Smooth muscle cell (in vitro differentiated cells): ENCODE measurements around the gene ABCE1. TPM values are rescaled to one million over a fixed set of nuclear protein-coding genes. Genes with fewer than 3 reads are reported as not detected.
"Not testable (repeated sequence)": the region's sequence is repeated elsewhere in the genome, so short reads cannot be mapped to it uniquely, and the experiment has no call there.

Experiments
- DNase-seq: peaks from one replicate; lab custom pipeline; 2025; ENCODE audit not compliant: unreplicated experiment; lab: John Stamatoyannopoulos, UW
- H2AFZ ChIP-seq: fragments of 200-600 bp; sonication (generic); 2 replicates; pipeline ENCODE4 v1.6.0; 2016; ENCODE audit warnings: antibody characterized with exemption, low read depth, mild to moderate bottlenecking
- H3F3A ChIP-seq: fragments of 200-600 bp; sonication (generic); 2 replicates; pipeline ENCODE4 v1.6.0; 2017; ENCODE audit warnings: antibody characterized with exemption, low read depth
- H3K27ac ChIP-seq: fragments of 200-600 bp; sonication (generic); 2 replicates; pipeline ENCODE4 v1.5.1; 2016; ENCODE audit warnings: low read depth, mild to moderate bottlenecking
- H3K27me3 ChIP-seq: fragments of 200-600 bp; sonication (generic); 2 replicates; pipeline ENCODE4 v1.6.1; 2016; ENCODE audit warnings: low read depth, mild to moderate bottlenecking
- H3K36me3 ChIP-seq: fragments of 200-600 bp; sonication (generic); 2 replicates; pipeline ENCODE4 v1.5.1; 2016; ENCODE audit warnings: low read depth
- H3K4me1 ChIP-seq: fragments of 200-600 bp; sonication (generic); 2 replicates; pipeline ENCODE4 v1.5.1; 2016; ENCODE audit warnings: low read depth
- H3K4me2 ChIP-seq: fragments of 200-600 bp; sonication (generic); 2 replicates; pipeline ENCODE4 v1.6.0; 2016; ENCODE audit warnings: mild to moderate bottlenecking
- H3K4me3 ChIP-seq: fragments of 200-600 bp; sonication (generic); 2 replicates; pipeline ENCODE4 v1.5.1; 2016; ENCODE audit warnings: mild to moderate bottlenecking
- H3K79me2 ChIP-seq: fragments of 200-600 bp; sonication (generic); 2 replicates; pipeline ENCODE4 v1.6.0; 2016; ENCODE audit warnings: low read depth, mild to moderate bottlenecking
- H3K9ac ChIP-seq: fragments of 200-600 bp; sonication (generic); 2 replicates; pipeline ENCODE4 v1.6.0; 2016; ENCODE audit warnings: low read depth
- H3K9me3 ChIP-seq: fragments of 200-600 bp; sonication (generic); replicated peaks from 2 replicates; pipeline ENCODE4 v1.5.1; 2016; ENCODE audit warnings: low read depth
- H4K20me1 ChIP-seq: fragments of 200-600 bp; sonication (generic); 2 replicates; pipeline ENCODE4 v1.6.0; 2016; ENCODE audit warnings: low read depth
- WGBS: methylation state at CpG from one replicate; pipeline ENCODE4 v1.1.7; 2016; ENCODE audit warnings: low lambda C conversion rate; 5-methylcytosine and 5-hydroxymethylcytosine counted together
- polyA plus RNA-seq: library from polyadenylated mRNA; unstranded; fragments of >200 nt; fragmentation: Nextera tagmentation; extraction: Ambion mirVana; gene quantifications from 2 replicates; pipeline ENCODE4 v1.2.1, GENCODE V29; 2016
- total RNA-seq: library from RNA; depleted of rRNA; stranded (reverse); fragments of >200 nt; gene quantifications from 2 replicates; pipeline ENCODE4 v1.2.3, GENCODE V29; 2014
- TF ChIP-seq, protein P1 (sequence below): fragments of 200-600 bp; sonication (generic); IDR thresholded peaks from 2 replicates; pipeline ENCODE4 v1.5.1; 2017; ENCODE audit warnings: borderline replicate concordance, mild to moderate bottlenecking, antibody characterized with exemption; ENCODE audit not compliant: insufficient read depth, poor library complexity, severe bottlenecking

The ABCE1 gene
- total and polyA plus RNA-seq, 2 experiments from 2014 or later = 29.6 to 91.8 TPM

DNA sequence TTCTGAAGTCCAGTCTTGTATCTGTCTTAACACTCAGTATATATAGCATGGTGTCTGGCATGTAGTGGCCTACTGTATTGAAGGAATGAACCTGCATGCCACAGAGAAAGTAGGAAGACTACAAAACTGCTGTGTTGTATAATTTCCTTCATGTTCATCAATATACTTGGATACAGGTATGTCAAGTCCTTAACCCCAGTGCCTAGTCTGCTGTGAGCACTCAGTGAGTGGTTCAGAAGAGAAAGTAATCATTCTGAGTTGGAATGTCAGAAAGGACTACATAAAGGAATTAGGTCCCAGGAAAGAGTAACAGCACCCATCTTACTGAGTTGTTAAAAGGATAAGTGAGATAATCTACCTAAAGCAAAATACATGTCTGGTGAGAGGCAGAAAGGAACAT, 32.0 kb downstream of the ABCE1 start:
- TF ChIP-seq, protein P1, sequence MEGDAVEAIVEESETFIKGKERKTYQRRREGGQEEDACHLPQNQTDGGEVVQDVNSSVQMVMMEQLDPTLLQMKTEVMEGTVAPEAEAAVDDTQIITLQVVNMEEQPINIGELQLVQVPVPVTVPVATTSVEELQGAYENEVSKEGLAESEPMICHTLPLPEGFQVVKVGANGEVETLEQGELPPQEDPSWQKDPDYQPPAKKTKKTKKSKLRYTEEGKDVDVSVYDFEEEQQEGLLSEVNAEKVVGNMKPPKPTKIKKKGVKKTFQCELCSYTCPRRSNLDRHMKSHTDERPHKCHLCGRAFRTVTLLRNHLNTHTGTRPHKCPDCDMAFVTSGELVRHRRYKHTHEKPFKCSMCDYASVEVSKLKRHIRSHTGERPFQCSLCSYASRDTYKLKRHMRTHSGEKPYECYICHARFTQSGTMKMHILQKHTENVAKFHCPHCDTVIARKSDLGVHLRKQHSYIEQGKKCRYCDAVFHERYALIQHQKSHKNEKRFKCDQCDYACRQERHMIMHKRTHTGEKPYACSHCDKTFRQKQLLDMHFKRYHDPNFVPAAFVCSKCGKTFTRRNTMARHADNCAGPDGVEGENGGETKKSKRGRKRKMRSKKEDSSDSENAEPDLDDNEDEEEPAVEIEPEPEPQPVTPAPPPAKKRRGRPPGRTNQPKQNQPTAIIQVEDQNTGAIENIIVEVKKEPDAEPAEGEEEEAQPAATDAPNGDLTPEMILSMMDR = no peak
- no peak overlapping the region for H2AFZ ChIP-seq
- no peak for DNase-seq
- no peaks in the 10 kb centered on the region for H3K27me3 ChIP-seq
- H3K9ac ChIP-seq = no peak overlapping the region
- no peak overlapping the region for H3K4me2 ChIP-seq
- H3K79me2 ChIP-seq = no peaks in the 10 kb centered on the region
- no peaks in the 10 kb centered on the region for H4K20me1 ChIP-seq
- H3K27ac ChIP-seq = peak overlapping the region; percentile 45
- peaks cover 5% of the 10 kb centered on the region for H3K36me3 ChIP-seq
- H3K4me1 ChIP-seq = no peaks in the 10 kb centered on the region
- H3K9me3 ChIP-seq = no peaks in the 10 kb centered on the region
- peaks cover 13% of the 10 kb centered on the region for H3F3A ChIP-seq
- H3K4me3 ChIP-seq = no peak overlapping the region

GRCh38 chr4:145130788-145131399, 32.8 kb downstream of the ABCE1 start:
- WGBS = 46% methylated on average over 2 of the region's 2 CpGs
- no peaks in the 10 kb centered on the region for H4K20me1 ChIP-seq
- peak overlapping the region; percentile 45 for H3K27ac ChIP-seq
- peaks cover under 1% of the 10 kb centered on the region for H3K36me3 ChIP-seq
- H3F3A ChIP-seq = peaks cover 13% of the 10 kb centered on the region
- no peak overlapping the region for H3K4me2 ChIP-seq
- no peak overlapping the region for H2AFZ ChIP-seq
- no peaks in the 10 kb centered on the region for H3K4me1 ChIP-seq
- TF ChIP-seq, protein P1 = no peak
- no peaks in the 10 kb centered on the region for H3K79me2 ChIP-seq
- no peak overlapping the region for H3K9ac ChIP-seq
- H3K4me3 ChIP-seq = no peak overlapping the region
- DNase-seq = no peak
- H3K27me3 ChIP-seq = no peaks in the 10 kb centered on the region
- no peaks in the 10 kb centered on the region for H3K9me3 ChIP-seq

GRCh38 chr4:145131848-145132247, 33.7 kb downstream of the ABCE1 start:
- Histone ChIP-seq H3K4me1 (no peaks in the 10 kb centered on the region), H2AFZ (no peak overlapping the region), H3K36me3 (no peaks in the 10 kb centered on the region), H3K79me2 (no peaks in the 10 kb centered on the region), H3K9ac (no peak overlapping the region), H3K27ac (peak overlapping the region; percentile 45), H3K27me3 (no peaks in the 10 kb centered on the region), H3K9me3 (no peaks in the 10 kb centered on the region), H3F3A (peaks cover 10% of the 10 kb centered on the region), H3K4me2 (no peak overlapping the region), H3K4me3 (no peak overlapping the region), H4K20me1 (no peaks in the 10 kb centered on the region)
- no peak for DNase-seq
- TF ChIP-seq, protein P1 = no peak
- WGBS = 99% methylated on average over 12 of the region's 12 CpGs

DNA sequence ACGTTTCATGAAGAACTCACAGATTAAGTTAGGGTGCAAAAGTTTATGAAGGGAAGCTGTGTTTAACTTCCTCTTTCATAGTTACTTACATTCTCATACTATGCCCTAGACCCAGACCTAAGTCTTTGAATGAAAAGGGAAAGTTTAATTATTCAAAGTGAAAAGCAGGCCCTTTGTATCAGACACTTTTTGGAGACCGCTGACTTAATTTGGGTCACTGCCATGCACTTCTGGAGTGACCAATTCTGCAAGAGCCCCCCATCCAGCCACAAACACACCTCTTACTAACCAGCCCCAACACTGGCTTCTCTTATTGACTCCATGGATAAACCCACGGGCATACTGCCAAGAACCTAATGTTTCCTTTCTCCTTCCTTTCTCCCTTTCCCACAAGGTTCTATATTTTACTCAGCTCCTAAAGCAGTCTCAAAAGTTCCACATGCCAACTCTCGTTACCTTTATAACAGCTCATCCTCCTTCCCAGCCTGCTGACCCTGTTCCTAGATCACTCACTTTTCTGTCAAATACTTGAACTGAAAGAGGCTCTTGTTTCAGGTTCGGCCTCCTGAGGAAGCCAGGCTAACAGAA, 34.5 kb downstream of the ABCE1 start:
- Histone ChIP-seq H3K27ac (peak overlapping the region; percentile 15), H4K20me1 (no peaks in the 10 kb centered on the region), H3K36me3 (no peaks in the 10 kb centered on the region), H3K9me3 (no peaks in the 10 kb centered on the region), H3K4me2 (no peak overlapping the region), H3K79me2 (no peaks in the 10 kb centered on the region), H3K9ac (no peak overlapping the region), H3K4me3 (no peak overlapping the region), H3K27me3 (no peaks in the 10 kb centered on the region), H3F3A (peaks cover 10% of the 10 kb centered on the region), H3K4me1 (no peaks in the 10 kb centered on the region), H2AFZ (no peak overlapping the region)
- TF ChIP-seq, protein P1 = no peak
- no peak for DNase-seq
- WGBS = 94% methylated on average over 5 of the region's 5 CpGs

DNA sequence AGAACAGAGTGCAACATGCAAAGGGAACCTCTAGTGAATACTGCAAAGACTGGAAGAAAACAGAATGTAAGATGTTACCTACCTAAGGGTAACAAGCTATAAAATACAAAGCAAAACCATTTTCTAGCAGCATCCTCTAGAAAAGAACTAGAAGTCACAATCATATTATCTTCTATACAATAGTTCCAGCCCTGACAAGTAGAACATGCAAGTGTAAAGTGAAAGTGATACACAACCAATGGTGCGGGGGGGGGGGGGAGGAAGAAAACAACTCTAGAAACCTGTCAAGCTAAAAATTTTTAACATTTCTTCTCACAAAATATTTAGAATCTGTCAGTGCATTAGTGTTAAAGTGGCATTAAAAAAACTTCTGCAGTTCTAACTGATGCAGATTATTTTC, 38.1 kb downstream of the ABCE1 start:
- H2AFZ ChIP-seq, H3K27ac ChIP-seq, H3F3A ChIP-seq, H3K4me3 ChIP-seq, H3K27me3 ChIP-seq, H4K20me1 ChIP-seq, H3K9ac ChIP-seq, H3K9me3 ChIP-seq, H3K79me2 ChIP-seq, H3K4me2 ChIP-seq, H3K4me1 ChIP-seq, DNase-seq: not testable (repeated sequence)
- peaks cover 17% of the 10 kb centered on the region for H3K36me3 ChIP-seq
- WGBS = 57% methylated on average over 1 of the region's 1 CpG
